HG02943 (cell line): ENCODE data around the gene PITX2.
A peak's percentile ranks its signal among the peaks of the same experiment; 100 is the strongest.

Source experiments
- ATAC-seq: cut with Tn5 transposase; IDR thresholded peaks from one replicate; pipeline ENCODE4 v1.9.1; 2021; ENCODE audit warnings: mild to moderate bottlenecking, low read depth, moderate library complexity; ENCODE audit not compliant: unreplicated experiment

The PITX2 gene

GRCh38 chr4:110636680-110637407, 14.0 kb upstream of the PITX2 start:
- no peak for ATAC-seq

- no peak for ATAC-seq
Observed at GRCh38 chr4:110636171-110636679, 13.3 kb upstream of the PITX2 start.

GRCh38 chr4:110635163-110635865, 12.4 kb upstream of the PITX2 start:
- ATAC-seq, result no peak

- no peak for ATAC-seq
Observed at GRCh38 chr4:110634350-110635162, 11.7 kb upstream of the PITX2 start.

GRCh38 chr4:110633358-110634341, 10.8 kb upstream of the PITX2 start:
- ATAC-seq, result no peak

GRCh38 chr4:110632506-110633357, 9.9 kb upstream of the PITX2 start:
- ATAC-seq, result no peak

GRCh38 chr4:110631584-110632505, 9.0 kb upstream of the PITX2 start:
- peak; percentile 97 for ATAC-seq

GRCh38 chr4:110630688-110631402, 8.0 kb upstream of the PITX2 start:
- no peak for ATAC-seq

- no peak for ATAC-seq
Observed at GRCh38 chr4:110629780-110630687, 7.2 kb upstream of the PITX2 start.

- no peak for ATAC-seq
Observed at GRCh38 chr4:110629214-110629754, 6.4 kb upstream of the PITX2 start.

- no peak for ATAC-seq
Observed at GRCh38 chr4:110628663-110629213, 5.9 kb upstream of the PITX2 start.

GRCh38 chr4:110627977-110628662, 5.2 kb upstream of the PITX2 start:
- no peak for ATAC-seq

- ATAC-seq, result no peak
Observed at GRCh38 chr4:110626532-110627153, 3.8 kb upstream of the PITX2 start.

- no peak for ATAC-seq
Observed at GRCh38 chr4:110625576-110626257, 2.8 kb upstream of the PITX2 start.
